ENCODE measurements around the gene KIF19. TPM values are rescaled to one million over a fixed set of nuclear protein-coding genes. Genes with fewer than 3 reads are reported as not detected.

Gene KIF19
- total RNA-seq, 1 donor: not detected

GRCh38 chr17:74368341-74369081, 42.5 kb downstream of the KIF19 start:
- Histone ChIP-seq H3K27me3 (ENCODE audit: insufficient read depth, low read length) (no peaks in the 10 kb centered on the region), H3K4me3 (ENCODE audit: insufficient read depth, low read length) (no peak overlapping the region), H3K79me2 (ENCODE audit: insufficient read depth, low read length) (no peaks in the 10 kb centered on the region), H2AFZ (ENCODE audit: low read length) (no peak overlapping the region), H3K9me3 (ENCODE audit: low read depth, low read length) (no peaks in the 10 kb centered on the region), H4K20me1 (ENCODE audit: insufficient read depth, low read length) (no peaks in the 10 kb centered on the region), H3K4me1 (ENCODE audit: insufficient read depth, low read length) (no peaks in the 10 kb centered on the region), H3K27ac (ENCODE audit: low read depth, low read length) (no peak overlapping the region), H3K4me2 (ENCODE audit: insufficient read depth, low read length) (no peak overlapping the region), H3K36me3 (ENCODE audit: insufficient read depth, low read length) (no peaks in the 10 kb centered on the region)
- TF ChIP-seq CTCF (IDR thresholded peaks at IDR 0.05; ENCODE audit: extremely low read depth, low read depth, low read length): peak; percentile 87
- DNase-seq (ENCODE audit: insufficient read length, low spot score, missing footprints): peak; percentile 99

GRCh38 chr17:74369221-74369620, 43.2 kb downstream of the KIF19 start:
- H3K9me3 ChIP-seq (ENCODE audit: low read depth, low read length): no peaks in the 10 kb centered on the region
- no peak overlapping the region for H3K4me2 ChIP-seq (ENCODE audit: insufficient read depth, low read length)
- no peaks in the 10 kb centered on the region for H4K20me1 ChIP-seq (ENCODE audit: insufficient read depth, low read length)
- no peaks in the 10 kb centered on the region for H3K27me3 ChIP-seq (ENCODE audit: insufficient read depth, low read length)
- H3K79me2 ChIP-seq (ENCODE audit: insufficient read depth, low read length): no peaks in the 10 kb centered on the region
- H3K4me1 ChIP-seq (ENCODE audit: insufficient read depth, low read length): no peaks in the 10 kb centered on the region
- H3K4me3 ChIP-seq (ENCODE audit: insufficient read depth, low read length): no peak overlapping the region
- H3K36me3 ChIP-seq (ENCODE audit: insufficient read depth, low read length): no peaks in the 10 kb centered on the region
- no peak overlapping the region for H2AFZ ChIP-seq (ENCODE audit: low read length)
- DNase-seq (ENCODE audit: insufficient read length, low spot score, missing footprints): peak; percentile 32
- H3K27ac ChIP-seq (ENCODE audit: low read depth, low read length): no peak overlapping the region
- no peak for TF ChIP-seq CTCF (IDR thresholded peaks at IDR 0.05; ENCODE audit: extremely low read depth, low read depth, low read length)

GRCh38 chr17:74369665-74370490, 43.9 kb downstream of the KIF19 start:
- no peaks in the 10 kb centered on the region for H3K27me3 ChIP-seq (ENCODE audit: insufficient read depth, low read length)
- H3K4me2 ChIP-seq (ENCODE audit: insufficient read depth, low read length): no peak overlapping the region
- H3K27ac ChIP-seq (ENCODE audit: low read depth, low read length): no peak overlapping the region
- no peaks in the 10 kb centered on the region for H3K79me2 ChIP-seq (ENCODE audit: insufficient read depth, low read length)
- H3K4me1 ChIP-seq (ENCODE audit: insufficient read depth, low read length): no peaks in the 10 kb centered on the region
- no peaks in the 10 kb centered on the region for H3K36me3 ChIP-seq (ENCODE audit: insufficient read depth, low read length)
- H2AFZ ChIP-seq (ENCODE audit: low read length): no peak overlapping the region
- no peak for TF ChIP-seq CTCF (IDR thresholded peaks at IDR 0.05; ENCODE audit: extremely low read depth, low read depth, low read length)
- no peak overlapping the region for H3K4me3 ChIP-seq (ENCODE audit: insufficient read depth, low read length)
- peak; percentile 77 for DNase-seq (ENCODE audit: insufficient read length, low spot score, missing footprints)
- H3K9me3 ChIP-seq (ENCODE audit: low read depth, low read length): no peaks in the 10 kb centered on the region
- H4K20me1 ChIP-seq (ENCODE audit: insufficient read depth, low read length): no peaks in the 10 kb centered on the region

GRCh38 chr17:74371653-74372147, 45.7 kb downstream of the KIF19 start:
- no peaks in the 10 kb centered on the region for H4K20me1 ChIP-seq (ENCODE audit: insufficient read depth, low read length)
- no peaks in the 10 kb centered on the region for H3K9me3 ChIP-seq (ENCODE audit: low read depth, low read length)
- TF ChIP-seq CTCF (IDR thresholded peaks at IDR 0.05; ENCODE audit: extremely low read depth, low read depth, low read length): no peak
- no peak overlapping the region for H3K4me2 ChIP-seq (ENCODE audit: insufficient read depth, low read length)
- H3K27ac ChIP-seq (ENCODE audit: low read depth, low read length): no peak overlapping the region
- H3K36me3 ChIP-seq (ENCODE audit: insufficient read depth, low read length): no peaks in the 10 kb centered on the region
- DNase-seq (ENCODE audit: insufficient read length, low spot score, missing footprints): peak; percentile 82
- H3K79me2 ChIP-seq (ENCODE audit: insufficient read depth, low read length): no peaks in the 10 kb centered on the region
- H3K4me3 ChIP-seq (ENCODE audit: insufficient read depth, low read length): no peak overlapping the region
- H3K4me1 ChIP-seq (ENCODE audit: insufficient read depth, low read length): no peaks in the 10 kb centered on the region
- no peak overlapping the region for H2AFZ ChIP-seq (ENCODE audit: low read length)
- H3K27me3 ChIP-seq (ENCODE audit: insufficient read depth, low read length): no peaks in the 10 kb centered on the region

All from osteoblast (primary cell).